Measurements from ENCODE around the gene TMPRSS3. TPM values are rescaled to one million over a fixed set of nuclear protein-coding genes. Genes with fewer than 3 reads are reported as not detected.

The TMPRSS3 gene
- total and polyA plus RNA-seq, 2 of the 13 experiments (the other 11 are each of a cell fraction or from before 2014, with no cell fraction given) = 2.8 to 16.9 TPM

DNA sequence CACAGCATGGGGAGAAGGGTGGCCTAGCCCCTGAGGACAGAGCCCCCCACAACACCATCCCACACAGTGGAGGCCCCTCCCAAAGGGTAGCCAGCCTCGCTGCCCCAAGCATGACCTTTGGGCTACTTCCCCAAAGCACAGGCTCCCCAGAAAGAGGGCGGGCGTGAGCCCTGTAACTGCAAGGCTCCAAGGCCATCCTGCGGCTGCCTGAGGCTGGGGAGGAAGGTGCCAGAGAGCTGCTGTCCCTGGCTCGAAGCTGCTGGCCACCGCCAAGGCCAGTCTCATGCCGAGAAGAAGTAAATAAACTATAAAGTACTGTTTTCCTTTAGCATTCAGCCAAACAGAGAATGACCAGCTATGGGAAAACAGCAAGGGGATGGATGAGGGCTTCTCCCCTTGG is 35.3 kb upstream of the TMPRSS3 start:
- FAIRE-seq (no peak), ATAC-seq (no peak), DNase-seq (ENCODE audit: low spot score) (no peak)
- CTCF ChIA-PET (ENCODE audit: low intra/inter-chr PET ratio, low total read pairs) = no interaction called here
- Histone ChIP-seq H2AFZ (ENCODE audit: low read length) (no peak overlapping the region), H3K36me3 (replicated peaks in 1 of 2; ENCODE audit: control insufficient read depth in 1 of 2, insufficient read depth in 2 of 2, low read length in 2 of 2) (no peaks in the 10 kb centered on the region), H3K9ac (ENCODE audit: insufficient read depth, low read depth, low read length) (no peak overlapping the region), H3K79me2 (ENCODE audit: insufficient read depth, low read length) (no peaks in the 10 kb centered on the region), H3K27ac (ENCODE audit: extremely low read length, insufficient read depth, low read length) (no peak overlapping the region), H4K20me1 (ENCODE audit: insufficient read depth, low read length) (no peaks in the 10 kb centered on the region), H3K27me3 (ENCODE audit: control insufficient read depth in 1 of 2, insufficient read depth in 2 of 2, low read length in 2 of 2) (no peaks in the 10 kb centered on the region), H3K9me3 (ENCODE audit: low read length) (no peaks in the 10 kb centered on the region), H3K4me3 (replicated peaks in 1 of 3; ENCODE audit: insufficient read depth in 1 of 3, low read depth in 2 of 3, low read length in 3 of 3) (no peak overlapping the region), H3K4me1 (ENCODE audit: insufficient read depth, low read length) (peaks cover 5% of the 10 kb centered on the region), H3K4me2 (ENCODE audit: low read depth, low read length) (no peak overlapping the region)
- 13% methylated on average over 6 of the region's 7 CpGs for WGBS (ENCODE audit: low lambda C conversion rate)
- intact Hi-C loops (cut with micrococcal nuclease; ENCODE audit: unreplicated experiment) = no loop called here
- no peak for TF ChIP-seq ZNF432 (CRISPR knock-in tag; IDR thresholded peaks at IDR 0.05; ENCODE audit: borderline replicate concordance)
- no peak for TF ChIP-seq ARNT2 (CRISPR knock-in tag; IDR thresholded peaks at IDR 0.05; ENCODE audit: low read depth)
- no peak for TF ChIP-seq ZBTB3 (CRISPR knock-in tag; IDR thresholded peaks at IDR 0.05; ENCODE audit: borderline replicate concordance, low read depth)
- TF ChIP-seq HES4 (CRISPR knock-in tag; IDR thresholded peaks at IDR 0.05; ENCODE audit: borderline replicate concordance) = no peak
- TF ChIP-seq NFIC (IDR thresholded peaks at IDR 0.05; ENCODE audit: low read length) = no peak
- no peak for TF ChIP-seq MZF1 (CRISPR knock-in tag; IDR thresholded peaks at IDR 0.05; ENCODE audit: borderline replicate concordance)
- TF ChIP-seq MTF2 (CRISPR knock-in tag; IDR thresholded peaks at IDR 0.05; ENCODE audit: borderline replicate concordance) = no peak
- in situ Hi-C loops (cut with HindIII; ENCODE audit: extremely low pct_ligation_motif_present, low pct_unique_long_range_greater_than_20kb) = no loop called here
- no TSS peak for BruUV-seq (replicated peaks)
- POLR2A ChIA-PET = no interaction called here

DNA sequence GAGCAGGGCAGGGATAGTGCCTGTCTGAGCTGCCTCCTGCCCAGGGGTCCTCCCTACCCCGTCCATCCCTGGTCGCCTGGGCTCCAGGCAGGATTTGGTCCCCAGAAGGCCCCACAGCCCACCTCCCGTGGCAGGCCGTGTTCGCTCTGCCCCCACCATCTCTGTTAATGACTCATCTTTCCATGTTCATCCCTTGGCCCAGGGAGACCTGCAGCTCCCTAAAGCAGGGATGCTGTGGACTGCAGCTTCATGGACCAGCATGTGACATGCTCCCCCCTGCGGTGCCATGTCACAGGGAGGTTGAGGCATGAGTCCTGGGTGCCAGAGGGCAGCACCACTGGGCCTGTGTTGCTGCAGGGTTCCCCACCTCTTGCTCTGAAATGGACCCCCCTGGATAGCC is 34.7 kb upstream of the TMPRSS3 start:
- Histone ChIP-seq H3K27ac (ENCODE audit: extremely low read length, insufficient read depth, low read length) (no peak overlapping the region), H3K9me3 (ENCODE audit: low read length) (no peaks in the 10 kb centered on the region), H3K4me2 (ENCODE audit: low read depth, low read length) (no peak overlapping the region), H4K20me1 (ENCODE audit: insufficient read depth, low read length) (no peaks in the 10 kb centered on the region), H3K79me2 (ENCODE audit: insufficient read depth, low read length) (no peaks in the 10 kb centered on the region), H2AFZ (ENCODE audit: low read length) (no peak overlapping the region), H3K4me3 (replicated peaks in 1 of 3; ENCODE audit: insufficient read depth in 1 of 3, low read depth in 2 of 3, low read length in 3 of 3) (no peak overlapping the region), H3K9ac (ENCODE audit: insufficient read depth, low read depth, low read length) (no peak overlapping the region), H3K27me3 (ENCODE audit: control insufficient read depth in 1 of 2, insufficient read depth in 2 of 2, low read length in 2 of 2) (no peaks in the 10 kb centered on the region), H3K36me3 (replicated peaks in 1 of 2; ENCODE audit: control insufficient read depth in 1 of 2, insufficient read depth in 2 of 2, low read length in 2 of 2) (no peaks in the 10 kb centered on the region), H3K4me1 (ENCODE audit: insufficient read depth, low read length) (peaks cover 12% of the 10 kb centered on the region)
- intact Hi-C loops (cut with micrococcal nuclease; ENCODE audit: unreplicated experiment) = no loop called here
- in situ Hi-C loops (cut with HindIII; ENCODE audit: extremely low pct_ligation_motif_present, low pct_unique_long_range_greater_than_20kb) = no loop called here
- ChIA-PET POLR2A (no interaction called here), CTCF (ENCODE audit: low intra/inter-chr PET ratio, low total read pairs) (no interaction called here)
- 14% methylated on average over 2 of the region's 6 CpGs for WGBS (ENCODE audit: low lambda C conversion rate)
- ATAC-seq (no peak), FAIRE-seq (no peak), DNase-seq (ENCODE audit: low spot score) (no peak)
- BruUV-seq (replicated peaks) = no TSS peak
- no peak for TF ChIP-seq ZNF431 (CRISPR knock-in tag; IDR thresholded peaks at IDR 0.05; ENCODE audit: borderline replicate concordance, low read depth)
- no peak for TF ChIP-seq ZNF230 (CRISPR knock-in tag; IDR thresholded peaks at IDR 0.05)
- TF ChIP-seq HMGA1 (CRISPR knock-in tag; conservative IDR thresholded peaks at IDR 0.05) = no peak
- TF ChIP-seq, protein P1, sequence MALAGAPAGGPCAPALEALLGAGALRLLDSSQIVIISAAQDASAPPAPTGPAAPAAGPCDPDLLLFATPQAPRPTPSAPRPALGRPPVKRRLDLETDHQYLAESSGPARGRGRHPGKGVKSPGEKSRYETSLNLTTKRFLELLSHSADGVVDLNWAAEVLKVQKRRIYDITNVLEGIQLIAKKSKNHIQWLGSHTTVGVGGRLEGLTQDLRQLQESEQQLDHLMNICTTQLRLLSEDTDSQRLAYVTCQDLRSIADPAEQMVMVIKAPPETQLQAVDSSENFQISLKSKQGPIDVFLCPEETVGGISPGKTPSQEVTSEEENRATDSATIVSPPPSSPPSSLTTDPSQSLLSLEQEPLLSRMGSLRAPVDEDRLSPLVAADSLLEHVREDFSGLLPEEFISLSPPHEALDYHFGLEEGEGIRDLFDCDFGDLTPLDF (CRISPR knock-in tag; IDR thresholded peaks at IDR 0.05) = no peak
- no peak for TF ChIP-seq ZNF24 (IDR thresholded peaks at IDR 0.05)
- no peak for TF ChIP-seq HNRNPK (IDR thresholded peaks at IDR 0.05; ENCODE audit: low read depth, low read length, poor library complexity, severe bottlenecking)
- TF ChIP-seq, protein P2, sequence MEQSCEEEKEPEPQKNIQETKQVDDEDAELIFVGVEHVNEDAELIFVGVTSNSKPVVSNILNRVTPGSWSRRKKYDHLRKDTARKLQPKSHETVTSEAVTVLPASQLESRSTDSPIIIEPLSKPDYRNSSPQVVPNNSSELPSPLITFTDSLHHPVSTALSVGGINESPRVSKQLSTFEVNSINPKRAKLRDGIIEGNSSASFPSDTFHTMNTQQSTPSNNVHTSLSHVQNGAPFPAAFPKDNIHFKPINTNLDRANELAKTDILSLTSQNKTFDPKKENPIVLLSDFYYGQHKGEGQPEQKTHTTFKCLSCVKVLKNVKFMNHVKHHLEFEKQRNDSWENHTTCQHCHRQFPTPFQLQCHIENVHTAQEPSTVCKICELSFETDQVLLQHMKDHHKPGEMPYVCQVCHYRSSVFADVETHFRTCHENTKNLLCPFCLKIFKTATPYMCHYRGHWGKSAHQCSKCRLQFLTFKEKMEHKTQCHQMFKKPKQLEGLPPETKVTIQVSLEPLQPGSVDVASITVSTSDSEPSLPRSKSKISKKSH (CRISPR knock-in tag; IDR thresholded peaks at IDR 0.05; ENCODE audit: borderline replicate concordance) = no peak
- no peak for TF ChIP-seq SMYD3 (CRISPR knock-in tag; IDR thresholded peaks at IDR 0.05)
- TF ChIP-seq, protein P3, sequence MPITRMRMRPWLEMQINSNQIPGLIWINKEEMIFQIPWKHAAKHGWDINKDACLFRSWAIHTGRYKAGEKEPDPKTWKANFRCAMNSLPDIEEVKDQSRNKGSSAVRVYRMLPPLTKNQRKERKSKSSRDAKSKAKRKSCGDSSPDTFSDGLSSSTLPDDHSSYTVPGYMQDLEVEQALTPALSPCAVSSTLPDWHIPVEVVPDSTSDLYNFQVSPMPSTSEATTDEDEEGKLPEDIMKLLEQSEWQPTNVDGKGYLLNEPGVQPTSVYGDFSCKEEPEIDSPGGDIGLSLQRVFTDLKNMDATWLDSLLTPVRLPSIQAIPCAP (CRISPR knock-in tag; IDR thresholded peaks at IDR 0.05; ENCODE audit: low read depth) = no peak

Measured in HepG2 (cell line).